K562 (cell line): ENCODE data around the gene DNAJB11. TPM values are rescaled to one million over a fixed set of nuclear protein-coding genes. Genes with fewer than 3 reads are reported as not detected.

Experiments used
- BCOR ChIP-seq: fragments of 450-650 bp; IDR thresholded peaks from 2 replicates; pipeline ENCODE4 v1.6.1; 2016
- CHD7 ChIP-seq: fragments of 200-600 bp; sonication (generic); IDR thresholded peaks from one replicate; pipeline ENCODE4 v1.6.1; 2012; ENCODE audit warnings: mild to moderate bottlenecking, low read depth, low read length, inconsistent platforms
- DIDO1 ChIP-seq: fragments of 450-650 bp; IDR thresholded peaks from 2 replicates; pipeline ENCODE4 v1.6.1; 2016; ENCODE audit warnings: low read depth, missing biosample characterization, missing genetic modification characterization
- NR2C1 ChIP-seq, 2 experiments: fragments of 450-650 bp; IDR thresholded peaks; 2 replicates each; pipeline ENCODE4 v1.6.1; 2017; ENCODE audit warnings: mild to moderate bottlenecking in 2 of 2, antibody characterized with exemption in 1 of 2, inconsistent platforms in 1 of 2, missing compliant biosample characterization in 1 of 2, missing genetic modification characterization in 1 of 2
- PURB ChIP-seq: sonication (generic); formaldehyde crosslinking; IDR thresholded peaks from 2 replicates; pipeline ENCODE4 v1.9.0; 2021; ENCODE audit warnings: low read depth, mild to moderate bottlenecking, missing genetic modification reagents
- SIX5 ChIP-seq, 2 experiments: IDR thresholded peaks; 2 replicates each; pipeline ENCODE4 v1.6.1; 2011; ENCODE audit warnings: low read length in 2 of 2, borderline replicate concordance in 1 of 2, low read depth in 1 of 2, mild to moderate bottlenecking in 1 of 2, moderate library complexity in 1 of 2; ENCODE audit not compliant: insufficient read depth in 1 of 2
- TARDBP ChIP-seq: fragments of 450-650 bp; IDR thresholded peaks from 2 replicates; pipeline ENCODE4 v1.6.1; 2016
- ZNF311 ChIP-seq: fragments of 250-450 bp; sonication (Bioruptor Pico); IDR thresholded peaks from 2 replicates; pipeline ENCODE4 v1.4.0; 2020; ENCODE audit warnings: mild to moderate bottlenecking, moderate library complexity
- ZNF384 ChIP-seq: IDR thresholded peaks from 2 replicates; pipeline ENCODE4 v1.6.1; 2012; ENCODE audit warnings: low read depth, low read length, improper control_type of control experiment
- ZNF766 ChIP-seq: fragments of 200-800 bp; sonication (Bioruptor generic); conservative IDR thresholded peaks from 2 replicates; pipeline ENCODE4 v1.6.1; 2016; ENCODE audit warnings: missing genetic modification characterization, missing compliant biosample characterization
- ZNF785 ChIP-seq: fragments of 250-450 bp; sonication (Bioruptor Pico); IDR thresholded peaks from 2 replicates; pipeline ENCODE4 v1.4.0; 2020; ENCODE audit warnings: mild to moderate bottlenecking
- polyA plus RNA-seq, 8 experiments: library from polyadenylated mRNA; depleted of rRNA in 4 of 8; stranded (reverse) in 5 of 8; unstranded in 3 of 8; fragments of >200 nt; fragmentation: Nextera tagmentation in 2 of 8; fragmentation: Illumina TruSeq in 1 of 8; extraction: Ambion mirVana in 2 of 8; extraction: Trizol in 1 of 8; gene quantifications; 2 replicates each; pipeline versions ENCODE4 v1.2.1 to v1.2.3, GENCODE V29; 2011 to 2014; ENCODE audit warnings: inconsistent platforms in 1 of 8, missing spikeins in 1 of 8
- total RNA-seq, 7 experiments: library from RNA; depleted of rRNA in 6 of 7; stranded (reverse); fragments of >200 nt in 6 of 7; fragmentation: Illumina TruSeq in 2 of 7; extraction: Trizol in 2 of 7; gene quantifications; 2 replicates each; pipeline versions ENCODE4 v1.2.1 to v1.2.3, GENCODE V29; 2011 to 2021; ENCODE audit warnings: low replicate concordance in 1 of 7
- TF ChIP-seq, protein P1 (sequence below): sonication (generic); formaldehyde crosslinking; IDR thresholded peaks from 2 replicates; pipeline ENCODE4 v1.8.0; 2022; ENCODE audit warnings: mild to moderate bottlenecking, missing genetic modification reagents, borderline replicate concordance

The DNAJB11 gene
- total and polyA plus RNA-seq, 9 of the 15 experiments (the other 6 are each of a cell fraction or from before 2014, with no cell fraction given): 14.8 to 74.7 (median 63.8) TPM

DNA sequence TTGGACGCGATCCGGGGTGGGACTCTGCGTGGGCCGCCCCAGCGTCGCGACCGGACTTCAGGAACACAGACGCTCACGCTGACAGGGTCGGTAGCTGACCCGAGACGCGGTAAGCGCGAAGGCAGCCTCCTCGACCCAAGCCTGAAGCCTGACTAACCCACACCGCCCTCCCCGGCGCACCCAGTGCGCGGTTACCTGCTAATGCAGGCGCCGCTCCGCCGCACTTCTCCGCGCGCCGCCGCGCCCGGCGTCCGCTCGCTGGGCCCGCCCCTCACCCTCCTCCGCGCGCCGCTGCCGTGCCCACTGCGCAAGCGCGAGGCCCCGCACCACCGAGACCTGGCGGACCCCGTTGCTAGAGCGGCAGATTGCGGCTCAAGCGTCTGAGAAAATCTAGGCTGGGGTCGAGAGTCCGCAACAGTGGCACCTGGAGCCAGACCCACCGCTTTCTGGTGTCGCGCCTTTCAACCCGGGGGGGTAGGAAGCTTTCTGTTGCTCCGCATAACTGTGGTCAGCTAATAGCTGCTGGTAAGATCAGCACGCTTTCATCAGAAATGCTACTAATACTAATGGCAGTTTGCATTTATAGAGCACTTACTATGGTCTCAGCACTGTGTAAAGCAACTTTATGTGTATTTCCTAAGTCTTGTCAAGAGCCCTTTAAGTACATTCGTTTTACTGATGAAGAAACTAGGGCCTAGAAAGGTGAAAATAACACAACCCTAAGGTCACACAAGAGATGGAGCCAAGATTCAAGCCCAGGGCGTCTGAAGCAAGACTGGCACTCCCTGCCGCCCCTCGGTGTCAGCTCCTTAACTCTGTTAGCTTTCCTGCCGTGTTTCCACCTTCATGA lies 3.2 kb upstream of the DNAJB11 start, which contains the start of gene TBCCD1 (continued):
- TF ChIP-seq BCOR: peak; percentile 23; the same call in 1 of the 2 replicates
- TF ChIP-seq SIX5 (IDR thresholded peaks at IDR 0.05; ENCODE audit: borderline replicate concordance in 1 of 2, insufficient read depth in 1 of 2, low read depth in 1 of 2, low read length in 2 of 2): no peak
- no peak for TF ChIP-seq DIDO1 (tag)
- TF ChIP-seq ZNF766: no peak
- TF ChIP-seq ZNF311 (CRISPR knock-in tag): no peak
- TF ChIP-seq PURB: no peak
- TF ChIP-seq, protein P1, sequence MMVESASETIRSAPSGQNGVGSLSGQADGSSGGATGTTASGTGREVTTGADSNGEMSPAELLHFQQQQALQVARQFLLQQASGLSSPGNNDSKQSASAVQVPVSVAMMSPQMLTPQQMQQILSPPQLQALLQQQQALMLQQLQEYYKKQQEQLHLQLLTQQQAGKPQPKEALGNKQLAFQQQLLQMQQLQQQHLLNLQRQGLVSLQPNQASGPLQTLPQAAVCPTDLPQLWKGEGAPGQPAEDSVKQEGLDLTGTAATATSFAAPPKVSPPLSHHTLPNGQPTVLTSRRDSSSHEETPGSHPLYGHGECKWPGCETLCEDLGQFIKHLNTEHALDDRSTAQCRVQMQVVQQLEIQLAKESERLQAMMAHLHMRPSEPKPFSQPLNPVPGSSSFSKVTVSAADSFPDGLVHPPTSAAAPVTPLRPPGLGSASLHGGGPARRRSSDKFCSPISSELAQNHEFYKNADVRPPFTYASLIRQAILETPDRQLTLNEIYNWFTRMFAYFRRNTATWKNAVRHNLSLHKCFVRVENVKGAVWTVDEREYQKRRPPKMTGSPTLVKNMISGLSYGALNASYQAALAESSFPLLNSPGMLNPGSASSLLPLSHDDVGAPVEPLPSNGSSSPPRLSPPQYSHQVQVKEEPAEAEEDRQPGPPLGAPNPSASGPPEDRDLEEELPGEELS (CRISPR knock-in tag): no peak
- no peak for TF ChIP-seq ZNF384
- no peak for TF ChIP-seq NR2C1 (IDR thresholded peaks at IDR 0.05)
- TF ChIP-seq NR2C1 (tag; IDR thresholded peaks at IDR 0.05): no peak
- TF ChIP-seq ZNF785 (CRISPR knock-in tag): no peak
- TF ChIP-seq TARDBP: 0 out of 2 replicates have a peak, but pooled peaks have one; percentile 86
- TF ChIP-seq CHD7: no peak
